LHCN-M2 (cell line): ENCODE results near the gene MIGA2. TPM values are rescaled to one million over a fixed set of nuclear protein-coding genes. Genes with fewer than 3 reads are reported as not detected.
"Not testable (repeated sequence)": the region's sequence is repeated elsewhere in the genome, so short reads cannot be mapped to it uniquely, and the experiment has no call there.

Experiments
- DNase-seq: peaks from one replicate; pipeline ENCODE4 v3.0.0-alpha.2; 2012; ENCODE audit warnings: low read depth
- polyA plus RNA-seq: library from polyadenylated mRNA; unstranded; fragments of >200 nt; gene quantifications from one replicate; pipeline ENCODE4 v1.2.1, GENCODE V29; 2012; ENCODE audit warnings: missing spikeins
- total RNA-seq: library from RNA; depleted of rRNA; stranded (reverse); fragments of >200 nt; gene quantifications from 2 replicates; pipeline ENCODE4 v1.2.3, GENCODE V29; 2014; rRNA removed

MIGA2 gene, protein sequence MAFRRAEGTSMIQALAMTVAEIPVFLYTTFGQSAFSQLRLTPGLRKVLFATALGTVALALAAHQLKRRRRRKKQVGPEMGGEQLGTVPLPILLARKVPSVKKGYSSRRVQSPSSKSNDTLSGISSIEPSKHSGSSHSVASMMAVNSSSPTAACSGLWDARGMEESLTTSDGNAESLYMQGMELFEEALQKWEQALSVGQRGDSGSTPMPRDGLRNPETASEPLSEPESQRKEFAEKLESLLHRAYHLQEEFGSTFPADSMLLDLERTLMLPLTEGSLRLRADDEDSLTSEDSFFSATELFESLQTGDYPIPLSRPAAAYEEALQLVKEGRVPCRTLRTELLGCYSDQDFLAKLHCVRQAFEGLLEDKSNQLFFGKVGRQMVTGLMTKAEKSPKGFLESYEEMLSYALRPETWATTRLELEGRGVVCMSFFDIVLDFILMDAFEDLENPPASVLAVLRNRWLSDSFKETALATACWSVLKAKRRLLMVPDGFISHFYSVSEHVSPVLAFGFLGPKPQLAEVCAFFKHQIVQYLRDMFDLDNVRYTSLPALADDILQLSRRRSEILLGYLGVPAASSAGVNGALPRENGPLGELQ
- 29.1 and 31.4 TPM in 2 replicates for total RNA-seq
- polyA plus RNA-seq = 13.2 TPM

DNA sequence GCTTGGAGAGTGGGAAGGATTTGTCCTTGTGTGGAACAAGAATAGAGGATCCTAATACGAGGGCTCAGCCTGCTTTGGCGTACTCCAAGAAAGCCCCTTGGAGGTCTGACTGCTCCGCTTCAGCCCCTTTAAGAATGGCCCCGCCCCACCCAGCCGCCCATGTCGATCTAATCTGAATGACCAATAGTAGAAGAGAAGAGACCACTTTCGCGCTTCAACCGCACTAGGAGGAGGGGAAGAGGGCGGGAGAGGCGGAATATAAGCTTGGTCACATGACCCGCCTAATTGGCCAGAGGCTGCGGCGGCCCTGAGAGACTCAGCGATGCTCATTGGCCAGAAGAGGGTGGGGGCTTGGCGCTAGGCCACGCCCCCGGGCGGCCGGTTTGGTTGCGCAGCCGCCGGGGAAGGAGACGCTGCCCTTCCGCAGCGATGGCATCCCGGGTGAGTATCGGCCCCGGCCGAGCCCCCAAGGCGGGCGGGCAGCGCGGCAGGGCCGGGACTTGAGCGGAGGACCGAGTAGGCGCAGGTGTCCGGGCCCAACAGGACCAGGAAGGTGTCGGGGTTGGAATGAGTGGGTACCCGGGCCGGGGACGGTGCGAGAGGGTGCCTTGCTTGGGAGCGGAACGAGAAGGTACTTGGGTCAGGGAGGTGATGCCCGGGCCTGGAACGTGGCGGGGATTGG is at the start of gene MIGA2:
MIGA2 (plus strand) TSS at position 386 of the 682 bp plus-strand sequence. CDS start 3,969 bp downstream, outside the sequence.
- peak; percentile 98 for DNase-seq

- DNase-seq = no peak
These were observed 49.8 kb upstream of the MIGA2 start for GRCh38 chr9:128986671-128987070.

DNA sequence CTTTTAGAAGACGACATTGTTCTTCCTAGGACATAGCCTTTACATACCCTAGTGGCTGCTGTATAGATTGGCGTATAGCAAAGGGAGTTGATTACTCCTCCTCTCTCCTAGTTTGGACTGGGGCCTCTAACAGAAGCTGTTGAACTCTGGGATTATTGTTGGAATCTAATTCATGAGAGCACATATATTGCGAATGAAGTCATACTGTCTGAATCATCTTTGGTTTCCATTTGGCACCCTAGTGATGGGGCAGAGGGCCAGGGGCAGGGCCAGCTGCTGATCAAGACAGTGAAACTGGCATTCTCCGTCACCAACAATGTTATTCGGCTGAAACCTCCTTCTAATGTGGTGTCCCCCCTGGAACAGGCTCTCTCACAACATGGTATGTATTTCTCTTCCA is 48.6 kb upstream of the MIGA2 start:
- peak; percentile 94 for DNase-seq

GRCh38 chr9:128992995-128993394 is 43.4 kb upstream of the MIGA2 start:
- DNase-seq = peak; percentile 30

GRCh38 chr9:128995791-128996190 is 40.6 kb upstream of the MIGA2 start:
- no peak for DNase-seq

DNA sequence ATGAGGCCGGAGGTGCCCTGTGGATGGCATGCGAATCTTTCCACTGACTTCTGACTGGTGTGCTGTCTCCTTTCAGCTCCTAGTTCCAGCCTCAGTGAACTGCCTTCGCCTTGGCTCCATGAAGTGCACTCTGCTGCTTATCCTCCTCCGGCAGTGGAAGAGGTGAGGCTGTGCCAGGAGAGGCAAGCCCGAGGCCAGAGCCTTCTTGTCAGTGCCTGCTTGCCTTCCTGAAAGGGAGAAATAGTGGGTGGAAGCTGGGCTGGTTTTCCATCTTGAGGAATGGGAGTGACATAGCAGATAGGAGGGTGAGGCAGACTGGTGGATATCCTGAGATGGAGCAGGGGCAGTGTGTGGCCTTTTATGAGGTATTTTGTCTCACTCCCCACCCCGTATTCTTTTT is 38.0 kb upstream of the MIGA2 start:
- DNase-seq = no peak

DNA sequence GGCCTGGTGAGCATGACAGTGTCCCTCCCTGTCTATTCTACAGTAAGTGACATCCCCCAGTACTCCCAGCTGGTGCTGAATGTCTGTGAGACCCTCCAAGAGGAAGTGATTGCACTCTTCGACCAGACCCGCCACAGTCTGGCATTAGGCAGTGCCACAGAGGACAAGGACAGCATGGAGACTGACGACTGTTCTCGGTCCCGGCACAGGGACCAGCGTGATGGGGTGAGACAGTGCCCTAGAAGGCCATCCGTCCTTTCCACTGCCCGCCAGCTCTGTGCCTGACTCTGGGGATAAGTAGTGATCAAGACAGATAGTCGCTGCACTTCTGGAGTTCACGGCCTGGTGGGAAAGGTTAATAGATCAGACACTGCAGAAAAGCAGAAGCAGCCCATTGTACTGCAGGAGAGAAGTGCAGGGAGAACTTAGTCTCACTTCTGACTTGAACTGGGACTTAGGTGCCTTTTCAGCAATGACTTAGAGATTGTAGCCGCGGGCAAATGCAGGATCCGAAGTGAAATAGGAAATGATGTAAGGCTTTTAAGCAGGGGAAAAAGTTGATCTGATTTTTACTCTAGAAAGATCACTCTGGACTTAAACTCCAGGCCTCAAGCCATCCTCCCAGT is 36.7 kb upstream of the MIGA2 start:
- no peak for DNase-seq

- DNase-seq = no peak
These were observed 34.7 kb upstream of the MIGA2 start for GRCh38 chr9:129001504-129002325.

GRCh38 chr9:129002992-129003391 is 33.4 kb upstream of the MIGA2 start:
- DNase-seq = no peak

DNA sequence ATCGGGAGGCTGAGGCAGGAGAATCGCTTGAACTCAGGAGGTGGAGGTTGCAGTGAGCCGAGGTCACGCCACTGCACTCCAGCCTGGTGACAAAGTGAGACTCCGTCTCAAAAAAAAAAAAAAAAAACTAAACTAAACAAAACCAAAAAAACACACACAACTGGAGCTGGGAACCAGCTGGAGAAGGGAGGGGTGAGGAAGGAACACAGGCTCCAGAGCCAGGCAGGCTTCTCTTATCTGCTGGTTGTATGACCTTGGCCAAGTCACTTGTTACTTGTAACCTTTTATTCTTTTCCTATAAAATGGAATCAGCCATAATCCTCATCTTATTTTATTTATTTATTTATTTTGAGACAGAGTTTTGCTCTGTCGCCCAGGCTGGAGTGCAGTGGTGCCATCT is 32.3 kb upstream of the MIGA2 start:
- not testable (repeated sequence) for DNase-seq

- no peak for DNase-seq
These were observed 31.0 kb upstream of the MIGA2 start for GRCh38 chr9:129005336-129005997.

DNA sequence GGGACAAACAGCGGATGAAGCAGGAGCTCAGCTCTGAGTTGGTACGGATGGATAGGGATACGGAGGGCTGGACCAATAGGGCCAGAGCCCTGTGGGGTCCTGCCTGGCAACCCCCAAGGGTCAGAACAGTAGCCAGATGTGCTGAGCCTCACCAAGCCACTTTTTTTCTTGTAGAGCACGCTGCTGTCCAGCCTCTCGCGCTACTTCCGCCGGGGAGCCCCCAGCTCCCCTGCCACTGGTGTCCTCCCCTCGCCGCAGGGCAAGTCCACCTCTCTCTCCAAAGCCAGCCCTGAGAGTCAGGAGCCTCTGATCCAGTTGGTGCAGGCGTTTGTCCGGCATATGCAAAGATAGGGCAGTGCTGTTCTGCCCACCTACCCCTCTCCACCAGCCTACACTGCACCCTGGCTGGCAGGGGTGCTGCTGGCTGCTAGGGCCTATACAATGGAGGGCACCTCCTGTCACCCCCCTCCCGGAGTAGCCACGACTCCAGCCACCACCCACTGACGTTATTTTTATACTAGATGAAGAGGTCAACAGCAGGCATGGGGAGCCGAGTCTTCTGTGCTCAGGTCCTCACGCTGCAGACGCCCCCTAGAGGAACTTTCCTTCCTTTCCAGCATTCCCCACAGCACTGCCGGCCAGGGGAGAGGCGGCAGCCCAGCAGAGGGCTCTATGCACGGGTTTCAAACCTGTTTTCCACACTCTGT is 29.9 kb upstream of the MIGA2 start:
- peak; percentile 77 for DNase-seq

DNA sequence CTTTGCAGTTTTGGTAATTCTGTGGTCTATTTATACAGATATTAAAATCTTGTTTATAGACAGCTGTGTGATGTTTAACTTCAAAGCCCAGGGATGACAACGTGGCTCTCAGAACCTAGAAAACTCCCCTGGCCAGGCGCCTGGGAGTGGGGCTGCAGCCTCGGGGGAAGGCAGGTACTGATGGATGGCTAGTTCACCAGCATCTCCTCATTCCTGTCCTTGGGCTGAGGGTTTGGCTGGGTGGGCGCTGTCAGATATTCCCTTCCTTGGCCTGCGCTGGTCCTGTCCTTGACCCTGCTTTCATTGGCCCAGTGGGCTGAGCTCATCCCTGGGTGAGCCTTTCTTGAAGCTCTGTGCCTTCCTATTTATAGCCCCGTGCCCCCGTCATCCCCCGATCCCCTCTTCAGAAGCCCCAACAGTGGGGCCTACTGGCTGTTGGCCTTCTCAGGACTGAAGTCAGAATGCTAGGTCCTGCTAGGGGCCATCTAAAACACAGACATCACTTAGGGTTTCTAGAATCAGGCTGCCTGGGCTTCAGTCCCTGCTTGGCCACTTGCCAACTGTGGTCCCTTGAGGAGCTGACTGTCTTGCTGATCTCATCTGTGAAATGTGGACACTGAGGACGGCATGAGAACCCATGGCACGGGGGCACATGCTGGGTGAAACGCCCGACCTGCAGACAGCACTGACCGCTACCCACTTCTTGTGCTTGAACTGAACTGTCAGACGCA is 29.2 kb upstream of the MIGA2 start:
- no peak for DNase-seq

DNA sequence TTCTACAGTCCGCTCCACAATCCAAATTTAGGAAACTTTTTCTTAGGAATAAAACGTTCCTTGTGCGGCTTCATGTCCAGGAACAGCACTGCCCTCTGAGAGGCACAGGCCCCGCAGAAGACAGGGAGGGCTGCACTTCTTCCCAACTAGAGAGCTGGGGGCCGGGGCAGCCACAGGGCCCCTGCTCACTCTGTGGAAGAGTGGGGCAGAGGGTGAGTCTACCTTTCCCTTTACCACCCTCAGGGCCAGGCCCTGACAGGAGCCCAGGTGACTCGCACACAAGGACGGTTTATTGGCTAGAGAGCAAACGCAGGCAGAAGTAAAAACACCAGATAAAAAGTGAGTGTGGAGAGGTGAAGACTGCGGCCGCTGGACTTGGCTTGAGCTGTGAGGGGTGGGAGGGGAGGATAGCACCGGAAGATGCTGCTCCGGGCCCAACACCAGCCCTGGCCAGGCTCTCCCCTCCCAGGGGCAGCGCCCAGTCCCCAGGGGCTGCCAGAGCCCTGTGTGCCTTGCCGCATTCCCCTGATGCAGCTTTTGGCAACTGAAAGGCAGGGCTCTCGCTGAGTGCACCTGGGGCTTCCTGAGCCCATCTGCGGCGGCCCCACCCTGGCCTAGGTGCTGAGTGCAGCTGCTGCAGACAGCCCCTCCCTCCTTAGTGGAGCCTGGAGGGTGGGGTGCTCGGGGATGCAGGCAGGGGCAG is 28.5 kb upstream of the MIGA2 start:
- DNase-seq = no peak

DNA sequence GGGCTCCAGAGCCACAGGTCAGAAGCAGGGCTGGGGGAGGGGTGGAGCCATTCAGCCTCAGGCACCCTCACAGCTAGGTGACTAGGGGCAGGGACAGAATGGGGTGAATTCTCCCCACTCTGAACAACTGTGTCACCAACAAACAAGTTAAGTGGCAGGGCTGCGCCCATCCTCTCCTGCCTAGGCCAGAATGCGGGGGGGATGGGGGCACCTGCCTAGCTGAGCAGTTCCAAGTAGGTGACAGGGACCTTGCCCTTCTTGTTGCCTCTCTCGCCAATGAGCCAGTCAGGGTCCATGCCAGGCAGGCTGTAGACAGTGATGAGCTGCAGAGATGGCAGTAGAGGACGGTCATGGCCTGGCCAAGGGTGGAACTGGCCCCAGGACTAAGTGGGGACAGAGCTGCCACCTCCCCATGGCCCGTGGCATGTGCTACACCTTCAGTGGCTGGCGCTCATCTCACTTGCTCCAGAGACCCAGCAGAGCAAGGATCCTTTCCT is 27.9 kb upstream of the MIGA2 start:
- DNase-seq = no peak

DNA sequence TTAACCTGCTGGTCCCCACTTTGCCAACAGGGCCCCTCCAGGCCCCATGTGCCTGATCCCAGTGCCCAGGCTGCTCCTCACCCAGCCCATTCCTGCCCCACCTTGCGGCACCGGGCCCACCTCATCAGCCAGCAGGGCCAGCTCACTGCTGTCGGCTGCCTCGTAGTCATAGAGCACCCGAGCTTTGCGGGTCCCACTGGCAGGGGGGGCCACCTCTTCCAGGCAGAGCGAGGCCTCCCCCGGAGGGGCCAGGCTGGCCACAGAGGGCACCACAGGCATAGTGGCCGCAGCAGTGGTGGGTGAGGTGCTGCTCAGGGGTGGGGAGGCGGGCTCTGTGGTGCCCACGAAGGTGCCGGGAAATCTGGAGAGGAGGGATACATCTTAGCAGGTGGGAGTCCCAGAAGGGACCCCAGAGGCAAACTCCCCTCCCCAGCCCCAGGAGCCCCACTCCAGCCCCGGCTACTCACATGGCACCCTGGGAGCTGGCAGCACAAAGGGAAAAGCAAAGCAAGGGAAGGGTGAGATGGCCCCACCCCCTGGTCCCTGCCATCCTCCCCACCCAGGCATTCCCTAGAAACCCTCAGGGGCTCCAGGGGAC is 27.3 kb upstream of the MIGA2 start:
- no peak for DNase-seq

DNA sequence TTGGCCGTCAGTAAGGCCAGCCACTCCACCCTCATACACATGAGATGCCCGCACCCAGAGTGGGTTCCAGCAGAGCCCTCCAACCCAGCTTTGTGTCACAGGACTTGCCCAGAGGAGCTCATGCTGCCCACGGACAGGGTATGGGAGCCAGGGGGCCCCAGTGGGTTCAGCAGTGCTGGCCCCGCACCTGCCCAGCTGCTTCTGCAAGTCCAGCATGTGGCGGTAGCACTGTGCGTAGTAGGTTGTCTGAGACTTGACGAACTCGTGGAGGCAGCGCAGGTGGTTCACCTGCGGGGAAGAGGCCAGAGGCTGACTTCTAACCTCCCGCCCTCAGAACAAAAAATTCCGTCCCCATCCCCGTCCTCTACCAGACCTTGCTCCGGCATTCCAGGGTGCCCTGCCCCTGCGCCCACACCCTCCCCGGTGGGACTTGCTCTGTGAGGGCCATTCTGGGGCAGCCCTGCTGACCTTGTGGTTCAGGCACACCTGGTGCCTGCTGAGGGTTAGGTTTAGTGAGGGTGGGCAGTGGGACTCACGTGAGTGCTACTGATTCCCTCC is 26.8 kb upstream of the MIGA2 start:
- no peak for DNase-seq
